Activated CD4-positive, alpha-beta T cell treated with anti-CD3 and anti-CD28 coated beads, Interleukin-2, Interleukin-6, amounts not matched to agents 100 ng/mL and 50 ng/mL, durations not matched to agents 16 hours and 8 hours (primary cell): ENCODE measurements around the gene FBXO44.

Experiments
- DNase-seq: peaks from one replicate; pipeline ENCODE4 v3.0.0-alpha.2; 2020

FBXO44 gene

DNA sequence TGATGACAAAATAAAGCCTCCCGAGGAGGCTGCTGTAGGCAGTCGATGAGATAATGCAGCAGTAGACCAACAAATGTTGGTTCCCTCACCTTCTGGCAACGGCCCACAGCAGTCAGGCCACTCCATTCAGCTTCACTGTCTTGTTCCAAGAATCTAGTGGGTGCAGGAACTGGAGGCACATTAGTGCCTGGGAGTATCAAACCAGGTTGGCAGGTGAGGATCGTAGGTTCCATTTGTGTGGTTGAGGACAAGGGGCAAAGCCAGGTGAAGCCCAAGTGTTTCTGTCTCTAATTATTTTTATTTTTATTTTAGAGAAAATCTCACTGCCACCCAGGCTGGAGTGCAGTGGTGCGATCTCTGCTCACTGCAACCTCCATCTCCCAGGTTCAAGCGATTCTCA is 13.7 kb upstream of the FBXO44 start:
- no peak for DNase-seq

DNA sequence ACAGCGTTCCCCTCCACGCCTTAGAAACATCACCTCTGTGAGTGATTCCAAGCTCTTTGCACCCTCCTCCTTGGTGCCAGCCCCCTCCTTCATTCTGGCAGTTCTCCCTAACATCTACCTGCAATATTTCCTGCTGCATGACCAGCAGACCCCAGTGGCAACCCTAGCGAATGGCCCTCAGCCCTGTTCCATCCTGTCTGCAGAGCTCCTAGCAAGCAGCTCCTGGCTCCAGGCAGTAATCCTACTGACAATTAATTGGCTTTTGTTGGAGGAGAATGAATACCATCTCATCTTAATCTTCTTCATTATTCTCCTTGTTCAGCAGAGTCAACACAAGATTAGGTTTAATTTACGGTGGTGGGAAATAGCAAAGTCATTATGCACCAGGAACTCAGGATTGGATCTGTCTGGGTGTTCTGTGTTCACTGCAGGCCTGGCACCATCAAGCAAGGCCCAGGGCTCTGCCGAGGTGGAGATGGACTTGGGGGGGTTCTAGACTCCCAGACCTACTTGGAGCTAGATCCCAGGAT is 12.8 kb upstream of the FBXO44 start:
- no peak for DNase-seq

DNA sequence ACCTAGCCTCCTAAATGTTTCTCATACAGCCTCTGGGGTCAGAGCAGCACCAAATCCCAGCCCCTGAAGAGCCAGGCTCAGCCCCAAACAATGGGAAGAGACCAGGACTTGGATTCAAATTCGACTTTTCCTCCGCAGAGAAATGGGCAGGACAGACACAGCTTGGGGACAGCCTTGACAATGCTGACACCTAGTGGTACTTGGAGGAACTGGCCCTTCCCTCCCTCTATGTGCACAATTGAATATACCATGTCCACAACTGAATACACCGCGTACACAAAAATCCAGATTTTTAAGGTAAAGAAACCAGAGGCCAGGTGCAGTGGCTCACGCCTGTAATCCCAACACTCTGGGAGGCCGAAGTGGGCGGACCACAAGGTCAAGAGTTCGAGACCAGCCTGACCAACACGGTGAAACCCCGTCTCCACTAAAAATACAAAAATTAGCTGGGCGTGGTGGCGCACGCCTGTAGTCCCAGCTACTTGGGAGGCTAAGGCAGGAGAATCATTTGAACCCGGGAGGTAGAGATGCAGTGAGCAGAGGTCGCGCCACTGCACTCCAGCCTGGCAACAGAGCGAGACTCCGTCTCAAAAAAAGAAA is 12.2 kb upstream of the FBXO44 start:
- DNase-seq, result peak; percentile 78

DNA sequence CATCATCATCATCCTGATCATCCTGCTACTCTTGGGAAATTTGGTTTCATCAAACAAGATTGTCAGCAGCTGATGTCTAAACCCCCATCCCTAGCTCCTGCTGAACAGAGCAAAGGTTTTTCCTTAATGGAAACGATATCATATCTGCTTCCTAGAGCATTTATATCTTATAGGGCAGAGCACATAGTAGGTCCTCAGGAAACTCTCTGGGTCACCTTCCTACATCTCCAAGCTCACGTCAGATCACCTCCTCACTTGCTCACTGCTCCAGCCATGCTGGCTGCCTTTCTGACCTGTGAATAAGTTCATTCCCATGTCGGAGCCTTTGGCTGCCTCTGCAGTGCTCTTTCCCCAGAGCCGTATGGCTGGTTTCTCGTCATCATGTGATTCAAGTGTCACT is 10.9 kb upstream of the FBXO44 start:
- no peak for DNase-seq

DNA sequence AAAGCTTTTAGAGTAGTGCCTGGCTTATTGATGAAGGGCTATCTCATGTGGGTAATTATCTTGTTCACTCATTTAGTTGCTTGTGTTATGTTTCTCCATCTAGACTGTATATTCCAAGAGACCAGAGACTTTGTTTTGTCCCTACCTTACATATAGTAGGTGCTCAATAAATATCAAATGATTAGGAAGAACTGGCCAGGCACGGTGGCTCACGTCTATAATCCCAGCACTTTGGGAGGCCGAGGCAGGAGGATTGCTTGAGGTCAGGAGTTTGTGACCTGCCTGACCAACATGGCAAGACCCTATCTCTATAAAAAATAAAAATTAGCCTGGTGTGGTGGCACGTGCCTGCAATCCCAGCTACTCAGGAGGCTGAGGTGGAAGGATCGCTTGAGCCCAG is 9.4 kb upstream of the FBXO44 start:
- DNase-seq, result no peak

DNA sequence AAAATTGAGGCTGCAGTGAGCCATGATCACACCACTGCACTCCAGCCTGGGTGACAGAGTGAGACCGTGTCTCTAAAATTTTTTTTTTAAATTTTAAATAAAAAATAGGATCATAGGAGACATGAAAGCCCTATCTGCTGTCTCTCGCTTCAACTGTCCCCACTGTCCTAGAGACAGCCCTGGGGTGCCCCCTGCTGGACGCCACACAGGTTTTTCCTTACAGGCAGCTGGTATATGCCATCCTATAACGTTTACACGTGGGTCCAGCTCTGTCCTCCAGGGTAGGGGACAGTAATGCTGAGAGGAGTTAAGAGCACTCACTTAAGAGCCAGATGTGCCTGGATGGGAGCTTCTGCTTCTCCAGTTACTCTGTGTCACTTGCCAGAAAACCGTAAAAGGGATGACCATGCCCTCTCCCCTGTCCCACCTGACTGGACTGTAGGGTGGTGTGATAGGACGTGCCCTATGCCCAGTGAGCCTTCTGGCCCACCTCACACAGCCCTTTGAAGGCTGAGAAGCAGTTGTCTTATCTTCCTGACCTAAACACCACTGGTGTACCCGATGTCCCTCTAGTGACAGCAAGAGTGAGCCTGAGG is 8.9 kb upstream of the FBXO44 start:
- peak; percentile 89 for DNase-seq

DNA sequence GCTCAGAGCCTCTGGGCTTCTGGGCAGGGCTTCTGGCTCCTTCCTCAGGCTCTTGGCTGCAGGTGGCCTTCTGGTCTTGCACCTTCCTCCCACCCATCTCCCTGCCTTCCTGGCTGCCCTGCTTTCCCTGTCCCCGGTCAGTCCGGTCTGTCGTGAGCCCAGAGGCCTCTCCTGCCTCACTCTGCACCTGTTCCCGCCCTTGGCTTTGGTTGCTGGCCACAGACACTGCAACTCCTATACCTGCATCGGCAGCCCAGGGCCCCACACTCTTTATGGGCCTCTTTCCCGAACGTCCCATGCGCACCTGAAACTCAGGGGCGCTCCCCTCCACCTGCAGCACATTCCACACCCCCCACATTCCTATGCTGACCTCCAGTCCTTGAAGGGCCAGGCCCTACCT is 8.4 kb upstream of the FBXO44 start:
- no peak for DNase-seq

DNA sequence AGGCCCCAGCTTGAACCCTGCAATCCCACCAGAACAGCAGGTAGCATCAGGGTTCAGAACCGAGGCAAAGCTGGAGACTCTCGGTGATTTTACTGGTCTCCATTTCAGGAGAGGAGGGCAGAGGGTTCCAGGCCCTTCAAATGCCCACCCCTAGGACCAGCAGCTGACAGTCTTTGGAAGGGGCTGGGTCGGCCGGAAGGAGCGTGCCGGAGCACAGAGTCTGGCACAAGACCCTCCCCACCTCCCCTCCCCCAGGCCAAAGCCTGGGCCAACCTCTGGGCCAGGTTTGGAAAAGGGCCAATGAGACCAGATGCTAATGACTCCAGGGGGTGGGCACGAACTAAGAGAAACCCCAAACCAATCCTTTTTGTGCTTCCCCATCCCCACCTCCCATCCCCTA is 7.3 kb upstream of the FBXO44 start:
- DNase-seq, result no peak

DNA sequence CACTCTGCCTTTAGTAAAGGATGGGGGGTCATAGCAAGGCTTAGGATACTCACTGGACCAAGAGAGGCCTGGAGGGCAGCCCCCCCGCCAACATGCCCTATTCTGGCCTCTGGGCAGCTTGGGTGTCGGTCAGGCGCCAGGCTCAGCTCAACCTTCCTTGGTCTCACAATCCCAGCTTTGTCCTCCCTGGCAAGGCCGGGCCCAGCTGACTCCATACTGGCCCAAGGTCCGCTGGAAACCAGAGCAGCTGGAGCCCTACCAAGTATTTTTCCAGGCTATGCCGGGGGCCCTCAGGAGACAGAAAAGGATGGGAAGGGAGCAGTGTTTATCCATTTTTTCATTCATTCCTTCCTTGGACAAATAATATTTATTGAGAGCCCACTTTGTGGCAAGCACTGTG is 6.6 kb upstream of the FBXO44 start:
- DNase-seq, result no peak

DNA sequence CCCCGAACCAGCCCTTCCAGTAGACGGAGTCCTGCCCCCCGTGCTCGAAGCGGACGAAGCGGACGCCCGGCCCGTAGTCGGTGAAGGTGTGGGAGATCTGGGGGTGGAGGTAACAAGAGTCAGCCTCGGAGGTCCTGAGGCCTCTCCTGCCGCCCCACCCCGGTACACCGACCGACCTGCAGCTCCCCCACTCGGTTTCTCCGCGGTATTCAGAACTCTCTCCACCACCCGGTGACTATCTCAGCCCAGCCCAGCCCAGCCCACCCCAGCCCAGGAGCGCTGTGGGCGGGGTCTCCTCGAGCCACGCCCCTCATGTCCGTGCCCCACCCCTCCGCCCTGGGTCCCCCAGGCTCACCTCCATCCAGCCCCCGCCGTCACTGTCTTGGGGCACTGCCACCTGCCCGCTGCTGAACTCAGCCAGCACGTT is 5.9 kb upstream of the FBXO44 start:
- peak; percentile 40 for DNase-seq

DNA sequence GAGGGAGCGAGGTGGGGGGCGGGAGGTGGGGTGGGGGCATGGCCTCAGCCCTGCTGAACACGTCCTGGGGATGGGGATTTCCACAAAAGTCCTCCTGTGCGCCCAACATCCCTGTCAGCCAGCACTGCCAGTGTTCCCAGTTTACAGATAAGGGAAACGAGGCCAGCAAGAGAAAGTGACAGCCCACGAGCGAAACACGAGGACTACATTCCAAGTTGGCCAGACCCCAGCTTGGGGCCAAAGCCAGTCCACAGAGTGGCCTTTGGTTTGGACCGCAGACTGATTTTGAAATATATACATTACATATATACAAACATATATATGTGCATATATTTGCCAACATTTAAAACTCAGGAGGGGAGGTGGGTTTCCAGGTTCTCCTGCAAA is 5.4 kb upstream of the FBXO44 start:
- no peak for DNase-seq

DNA sequence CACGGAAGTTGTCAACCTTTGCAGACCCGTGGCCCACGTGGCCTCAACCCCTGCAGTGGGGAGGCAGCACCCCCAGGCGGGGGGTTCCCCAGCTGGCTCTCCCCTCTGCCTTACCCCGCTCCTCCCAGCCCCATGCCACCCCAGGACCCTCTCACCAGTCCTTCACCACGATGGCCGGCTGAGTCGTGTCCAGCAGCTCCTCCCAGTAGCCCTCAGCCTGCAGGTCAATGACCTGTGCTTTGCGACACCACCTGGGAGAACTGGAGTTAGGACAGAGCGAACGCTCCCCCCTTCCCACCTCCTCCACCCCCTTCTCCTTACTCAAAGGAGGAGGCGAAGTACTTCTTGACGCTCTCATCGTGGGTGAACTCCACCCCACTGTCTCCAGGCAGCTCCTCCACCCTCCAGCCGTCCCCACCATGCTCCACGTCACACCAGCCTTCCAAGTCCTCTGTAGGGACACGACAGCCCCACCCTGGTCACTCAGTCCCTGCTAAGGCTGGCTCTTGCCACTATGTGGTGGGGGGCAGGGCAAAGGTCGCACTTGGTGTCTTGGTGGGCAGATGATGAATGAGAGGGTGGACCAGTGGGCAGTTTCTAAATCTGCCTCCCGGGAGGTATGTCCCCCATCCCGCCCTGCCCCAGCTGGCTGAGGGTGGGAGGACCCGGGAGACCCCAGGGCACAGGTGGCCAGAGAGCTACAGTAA is 4.9 kb upstream of the FBXO44 start:
- DNase-seq, result no peak

DNA sequence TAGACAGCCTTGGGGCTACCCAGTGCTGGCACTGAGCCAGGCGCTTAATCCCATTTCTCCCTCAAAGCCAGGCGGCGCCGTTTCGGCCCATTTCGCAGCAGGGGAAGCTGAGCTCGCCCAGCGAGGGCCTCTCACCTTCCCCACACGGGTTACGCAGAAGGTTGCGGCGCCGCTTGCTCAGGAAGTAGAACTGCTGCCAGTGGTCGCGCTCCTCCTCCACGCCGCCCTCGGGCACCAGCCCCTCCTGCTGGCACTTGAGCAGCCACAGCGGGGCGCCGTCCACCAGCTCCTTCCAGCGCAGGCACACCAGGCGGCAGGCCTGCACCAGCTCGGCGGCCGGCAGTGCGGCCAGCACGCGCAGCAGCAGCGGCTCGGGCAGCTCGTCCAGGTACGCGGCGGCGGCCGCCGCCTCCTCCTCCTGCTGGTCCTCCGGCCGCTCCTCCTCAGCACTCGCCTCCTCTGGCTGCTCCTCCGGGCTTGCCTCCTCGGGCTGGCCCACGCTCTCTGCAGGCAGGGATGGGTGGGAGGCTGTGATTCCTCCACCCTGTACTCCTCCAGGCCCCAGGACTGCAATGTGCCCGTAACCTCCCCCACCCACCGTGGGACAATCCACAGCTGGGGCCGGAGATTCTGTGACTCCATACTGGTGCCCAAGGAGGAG is 4.2 kb upstream of the FBXO44 start:
- DNase-seq, result peak; percentile 86

DNA sequence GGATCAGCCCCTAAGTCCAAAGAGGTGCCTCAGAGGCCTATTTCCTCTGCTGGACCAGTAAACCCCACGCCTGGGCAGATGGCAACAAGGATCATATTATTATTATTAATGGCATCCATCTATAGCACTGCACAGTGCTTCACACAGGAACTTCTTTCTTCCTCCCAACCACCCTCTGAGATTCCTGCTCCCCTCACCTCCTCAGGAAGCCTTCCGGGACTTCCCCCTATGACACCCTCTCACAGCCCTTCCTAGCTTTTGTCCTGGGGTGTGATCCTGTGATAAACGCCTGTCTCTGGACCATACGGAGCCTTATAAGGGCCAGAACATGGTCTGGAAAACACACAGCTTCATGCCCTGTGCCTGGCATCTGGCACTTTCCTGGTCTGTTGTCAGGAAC is 3.7 kb upstream of the FBXO44 start:
- DNase-seq, result no peak

DNA sequence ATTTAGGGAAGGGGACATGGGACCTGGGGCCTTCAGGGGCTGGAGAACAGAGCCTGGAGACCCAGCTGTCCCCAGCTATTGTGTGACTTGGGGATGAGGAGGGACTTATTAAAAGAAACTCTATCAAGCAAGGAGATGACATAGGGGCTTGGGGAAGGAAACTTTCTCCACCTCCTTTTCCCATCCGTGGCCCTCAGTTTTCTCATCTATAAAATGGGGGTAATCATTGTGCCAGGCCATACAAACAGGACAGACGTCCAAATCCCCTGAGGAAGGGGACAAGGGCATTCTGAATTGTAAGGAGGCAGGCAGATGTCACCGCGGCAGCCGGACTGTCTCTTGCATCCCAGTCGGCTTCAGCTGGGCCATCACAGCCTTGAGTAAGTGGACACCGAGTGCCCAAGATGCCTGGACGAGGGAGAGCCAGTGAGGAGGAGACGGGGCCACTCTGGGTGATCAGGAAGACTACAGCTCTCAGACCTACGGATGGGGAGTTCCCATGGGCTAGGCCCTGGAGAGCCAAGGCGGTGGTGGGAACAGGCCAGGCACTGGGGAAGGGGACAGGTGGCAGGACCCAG is 2.4 kb upstream of the FBXO44 start:
- DNase-seq, result no peak

DNA sequence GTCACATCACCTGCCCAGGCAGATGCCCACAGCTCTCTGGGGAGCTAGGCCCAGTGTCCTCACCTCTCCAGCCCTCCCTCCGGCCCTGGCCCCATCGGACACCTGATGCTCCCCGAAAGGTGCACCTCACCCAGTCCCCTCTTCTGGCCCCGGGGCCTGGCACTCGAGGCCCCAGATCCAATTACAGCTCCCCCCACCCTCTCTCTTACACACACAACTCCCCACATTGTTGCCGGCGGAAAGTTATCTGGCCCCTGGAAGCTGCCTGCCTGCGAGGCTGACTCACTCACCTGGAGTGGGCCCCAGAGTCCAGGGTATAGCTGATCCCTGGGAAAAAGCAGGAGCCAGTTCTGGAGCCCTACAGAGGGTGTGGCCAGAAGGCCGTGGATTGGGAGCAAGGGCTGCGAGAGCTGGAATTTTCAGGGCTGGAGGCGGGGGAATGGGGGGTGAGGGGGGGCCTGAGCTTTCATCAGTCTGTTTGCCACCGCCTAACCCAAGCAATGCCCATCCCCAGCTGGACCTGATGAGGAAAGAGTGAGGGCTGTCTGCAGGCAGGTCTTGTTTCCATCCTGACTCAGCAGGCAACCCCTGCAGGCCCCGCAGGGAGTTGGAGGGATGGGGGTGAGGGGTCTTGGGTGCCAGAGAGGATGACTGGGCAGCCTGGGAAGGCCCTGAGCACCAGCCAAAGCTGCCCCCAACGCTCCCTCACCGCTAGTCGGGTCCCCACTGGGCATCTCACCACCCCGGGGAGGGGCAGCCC is 1.4 kb upstream of the FBXO44 start:
- no peak for DNase-seq

DNA sequence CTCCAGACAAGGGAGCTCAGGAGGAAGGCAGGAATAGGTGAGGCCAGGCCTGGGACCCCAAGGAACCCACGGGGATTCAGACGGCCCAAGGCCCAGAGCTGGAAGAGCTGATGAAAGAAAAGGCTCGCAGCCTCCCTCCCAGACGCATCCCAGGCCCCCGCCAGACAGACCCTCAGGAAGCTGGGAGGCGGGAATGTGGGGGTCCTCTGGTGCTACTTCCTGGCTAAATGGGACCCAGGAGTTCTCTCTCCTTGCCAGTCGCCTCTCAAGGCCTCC is 878 bp upstream of the FBXO44 start:
- no peak for DNase-seq

DNA sequence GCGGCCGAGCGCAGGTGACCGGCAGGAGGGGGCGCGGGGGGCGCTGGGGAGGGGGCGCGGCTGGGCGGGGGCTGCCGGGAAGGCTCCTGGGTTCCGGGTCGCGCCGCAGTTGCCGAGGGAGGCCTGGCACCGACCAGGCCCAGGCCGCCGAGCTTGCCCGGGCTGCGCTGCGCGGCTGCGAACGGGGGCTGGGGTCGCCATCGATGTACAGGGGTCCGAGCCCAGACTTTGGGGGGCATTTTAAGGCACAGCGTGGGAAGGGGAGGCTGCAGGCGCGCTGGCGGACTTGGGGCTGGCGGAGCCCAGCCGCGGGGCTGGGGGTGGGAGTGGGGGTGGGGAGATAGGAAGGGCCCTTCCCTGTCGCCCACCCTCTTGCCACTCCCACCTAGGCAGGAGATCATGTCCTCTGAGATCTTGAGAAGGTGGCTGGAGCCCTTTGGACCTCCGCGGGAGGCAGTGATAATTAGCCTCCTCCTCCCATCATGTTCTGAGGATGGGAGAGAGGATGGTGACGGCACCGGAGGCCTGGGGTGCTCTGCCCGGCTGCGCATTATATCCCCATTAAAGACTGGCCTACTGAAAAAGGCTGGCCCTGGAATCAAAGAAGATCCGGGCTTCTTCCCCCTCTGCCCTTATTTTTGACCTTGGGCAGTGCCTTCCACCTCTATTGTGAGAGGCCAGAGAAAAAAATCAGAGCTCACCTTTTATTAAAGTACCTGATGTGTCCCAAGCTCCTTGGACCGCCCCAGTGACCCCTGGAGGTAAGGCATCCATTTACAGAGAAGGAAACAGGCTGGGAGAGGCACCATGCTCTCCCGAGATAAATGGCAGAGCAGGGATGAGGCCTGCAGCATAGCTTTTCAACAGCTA is 497 bp downstream of the FBXO44 start:
- no peak for DNase-seq

DNA sequence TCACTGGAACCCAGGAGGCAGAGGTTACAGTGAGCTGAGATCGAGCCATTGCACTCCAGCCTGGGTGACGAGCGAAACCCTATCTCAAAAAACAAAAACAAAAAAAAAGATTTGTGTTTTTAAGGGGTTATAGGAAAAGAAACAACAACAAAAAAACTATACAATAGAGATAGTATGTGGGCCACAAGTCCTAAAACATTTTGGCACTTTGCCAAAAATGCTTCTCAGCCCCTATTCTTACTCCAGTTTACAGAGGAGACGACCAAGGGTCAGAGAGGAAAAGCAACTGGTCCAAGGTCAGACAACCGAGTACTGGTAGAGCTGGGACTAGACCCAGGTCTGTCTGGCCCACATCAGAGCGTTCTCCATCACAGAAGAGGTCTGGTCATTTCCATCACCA is 3.0 kb downstream of the FBXO44 start:
- no peak for DNase-seq

DNA sequence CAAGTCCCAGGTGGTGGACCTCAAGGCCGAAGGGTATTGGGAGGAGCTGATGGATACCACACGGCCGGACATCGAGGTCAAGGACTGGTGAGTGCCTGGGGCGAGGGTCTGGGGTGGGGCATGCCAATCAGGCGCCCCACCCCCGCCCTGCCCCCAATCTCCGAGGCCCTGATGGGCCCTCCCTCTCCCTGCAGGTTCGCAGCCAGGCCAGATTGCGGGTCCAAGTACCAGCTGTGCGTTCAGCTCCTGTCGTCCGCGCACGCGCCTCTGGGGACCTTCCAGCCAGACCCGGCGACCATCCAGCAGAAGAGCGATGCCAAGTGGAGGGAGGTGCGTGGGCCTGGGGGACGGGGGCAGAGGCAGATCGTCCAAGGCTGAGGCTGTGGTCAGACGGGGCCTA is 3.9 kb downstream of the FBXO44 start:
- DNase-seq, result no peak

DNA sequence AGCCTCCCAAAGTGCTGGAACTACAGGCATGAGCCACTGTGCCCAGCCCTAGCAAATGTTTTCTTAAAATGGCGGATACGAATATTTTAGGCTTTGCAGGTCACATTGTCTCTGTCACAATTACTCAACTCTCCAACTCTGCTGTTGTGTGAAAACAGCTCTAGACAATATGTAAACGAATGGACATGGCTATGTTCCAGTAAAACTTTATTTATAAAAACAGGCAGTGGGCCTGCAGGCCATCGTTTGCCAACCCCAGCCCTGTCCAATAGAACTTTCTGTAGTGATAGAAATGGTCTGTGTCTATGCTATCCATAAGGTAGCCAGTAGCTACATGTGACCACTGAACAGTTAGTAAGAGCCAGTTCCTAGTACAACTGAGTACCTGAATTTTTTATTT is 5.1 kb downstream of the FBXO44 start:
- DNase-seq, result no peak

DNA sequence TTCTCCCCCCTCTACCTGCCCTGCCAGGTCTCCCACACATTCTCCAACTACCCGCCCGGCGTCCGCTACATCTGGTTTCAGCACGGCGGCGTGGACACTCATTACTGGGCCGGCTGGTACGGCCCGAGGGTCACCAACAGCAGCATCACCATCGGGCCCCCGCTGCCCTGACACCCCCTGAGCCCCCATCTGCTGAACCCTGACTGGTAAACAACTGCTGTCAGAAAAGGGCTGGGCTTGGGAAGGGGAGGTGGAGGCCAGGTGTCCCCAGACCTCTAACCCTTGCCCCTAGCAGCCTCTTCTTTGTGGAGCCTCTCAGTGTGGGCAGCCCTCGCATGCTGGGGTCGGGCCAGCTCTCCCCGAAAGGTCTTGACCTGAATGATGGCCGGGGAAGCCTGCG is 6.4 kb downstream of the FBXO44 start:
- DNase-seq, result no peak
